Measurements from ENCODE around the gene DDX24.

DNA sequence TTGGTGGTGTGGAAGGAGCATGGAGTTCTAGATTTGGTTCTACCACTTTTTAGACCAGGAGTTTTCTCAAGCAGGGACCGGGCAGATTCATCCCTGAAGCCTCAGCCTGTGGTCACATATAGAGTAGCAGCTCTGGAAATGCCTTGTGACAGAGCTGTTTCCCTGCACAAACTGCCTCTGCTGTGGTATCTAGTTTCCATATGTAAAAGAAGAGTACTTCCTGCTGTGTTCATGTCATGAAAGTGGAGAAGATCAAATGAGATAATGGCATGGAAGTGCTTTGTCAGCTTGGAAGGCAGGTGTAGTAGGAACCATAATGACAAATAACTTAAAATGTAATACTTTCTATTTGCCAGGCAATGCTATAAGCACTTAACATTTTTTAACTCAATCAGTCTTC is 28.8 kb downstream of the DDX24 start:
- no peak for TF ChIP-seq EGR1 (IDR thresholded peaks at IDR 0.05)
- TF ChIP-seq RAD21 (IDR thresholded peaks at IDR 0.05; ENCODE audit: low read depth), result no peak
- no peak for TF ChIP-seq EP300 (IDR thresholded peaks at IDR 0.05; ENCODE audit: borderline replicate concordance)
- TF ChIP-seq FOXM1 (IDR thresholded peaks at IDR 0.05; ENCODE audit: borderline replicate concordance, low read depth), result no peak
- TF ChIP-seq YY1 (IDR thresholded peaks at IDR 0.05; ENCODE audit: low read depth), result no peak
- TF ChIP-seq, protein P1, sequence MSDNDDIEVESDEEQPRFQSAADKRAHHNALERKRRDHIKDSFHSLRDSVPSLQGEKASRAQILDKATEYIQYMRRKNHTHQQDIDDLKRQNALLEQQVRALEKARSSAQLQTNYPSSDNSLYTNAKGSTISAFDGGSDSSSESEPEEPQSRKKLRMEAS (IDR thresholded peaks at IDR 0.05), result no peak
- TF ChIP-seq, protein P2, sequence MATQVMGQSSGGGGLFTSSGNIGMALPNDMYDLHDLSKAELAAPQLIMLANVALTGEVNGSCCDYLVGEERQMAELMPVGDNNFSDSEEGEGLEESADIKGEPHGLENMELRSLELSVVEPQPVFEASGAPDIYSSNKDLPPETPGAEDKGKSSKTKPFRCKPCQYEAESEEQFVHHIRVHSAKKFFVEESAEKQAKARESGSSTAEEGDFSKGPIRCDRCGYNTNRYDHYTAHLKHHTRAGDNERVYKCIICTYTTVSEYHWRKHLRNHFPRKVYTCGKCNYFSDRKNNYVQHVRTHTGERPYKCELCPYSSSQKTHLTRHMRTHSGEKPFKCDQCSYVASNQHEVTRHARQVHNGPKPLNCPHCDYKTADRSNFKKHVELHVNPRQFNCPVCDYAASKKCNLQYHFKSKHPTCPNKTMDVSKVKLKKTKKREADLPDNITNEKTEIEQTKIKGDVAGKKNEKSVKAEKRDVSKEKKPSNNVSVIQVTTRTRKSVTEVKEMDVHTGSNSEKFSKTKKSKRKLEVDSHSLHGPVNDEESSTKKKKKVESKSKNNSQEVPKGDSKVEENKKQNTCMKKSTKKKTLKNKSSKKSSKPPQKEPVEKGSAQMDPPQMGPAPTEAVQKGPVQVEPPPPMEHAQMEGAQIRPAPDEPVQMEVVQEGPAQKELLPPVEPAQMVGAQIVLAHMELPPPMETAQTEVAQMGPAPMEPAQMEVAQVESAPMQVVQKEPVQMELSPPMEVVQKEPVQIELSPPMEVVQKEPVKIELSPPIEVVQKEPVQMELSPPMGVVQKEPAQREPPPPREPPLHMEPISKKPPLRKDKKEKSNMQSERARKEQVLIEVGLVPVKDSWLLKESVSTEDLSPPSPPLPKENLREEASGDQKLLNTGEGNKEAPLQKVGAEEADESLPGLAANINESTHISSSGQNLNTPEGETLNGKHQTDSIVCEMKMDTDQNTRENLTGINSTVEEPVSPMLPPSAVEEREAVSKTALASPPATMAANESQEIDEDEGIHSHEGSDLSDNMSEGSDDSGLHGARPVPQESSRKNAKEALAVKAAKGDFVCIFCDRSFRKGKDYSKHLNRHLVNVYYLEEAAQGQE (IDR thresholded peaks at IDR 0.05; ENCODE audit: low read depth), result no peak
- no peak for TF ChIP-seq TEAD4 (IDR thresholded peaks at IDR 0.05)

Measured in Ishikawa (cell line).